Stimulated activated CD4-positive, alpha-beta T cell treated with anti-CD3 and anti-CD28 coated beads, Interleukin-4, amount 100 ng/mL, for 4 hours (primary cell): ENCODE results near the gene RARRES2.
"Not testable (repeated sequence)": the region's sequence is repeated elsewhere in the genome, so short reads cannot be mapped to it uniquely, and the experiment has no call there.

ENCODE experiments used
- DNase-seq, 2 experiments: peaks; one replicate each; pipeline ENCODE4 v3.0.0-alpha.2; 2020

Gene RARRES2

DNA sequence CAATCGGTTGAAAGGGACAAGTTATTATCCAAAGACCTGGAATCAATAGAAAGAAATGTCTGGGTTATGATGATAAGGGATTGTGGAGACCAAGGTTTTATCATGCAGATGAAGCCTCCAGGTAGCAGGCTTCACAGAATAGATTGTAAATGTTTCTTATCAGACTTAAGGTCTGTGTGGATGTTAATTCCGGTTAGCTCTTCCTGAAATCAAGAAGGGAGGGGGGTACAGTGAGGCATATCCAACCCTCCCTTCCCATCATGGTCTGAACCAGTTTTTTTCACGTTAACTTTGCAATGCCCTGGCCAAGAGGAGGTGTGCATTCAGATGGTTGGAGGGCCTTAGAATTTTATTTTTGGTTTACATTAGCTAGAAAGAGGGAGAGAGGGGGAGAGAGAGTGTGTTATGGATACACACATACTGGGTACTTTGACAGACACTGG lies 28.0 kb downstream of the RARRES2 start:
- no peak for DNase-seq

GRCh38 chr7:150312649-150313366 lies 28.6 kb downstream of the RARRES2 start:
- not testable (repeated sequence) for DNase-seq

DNA sequence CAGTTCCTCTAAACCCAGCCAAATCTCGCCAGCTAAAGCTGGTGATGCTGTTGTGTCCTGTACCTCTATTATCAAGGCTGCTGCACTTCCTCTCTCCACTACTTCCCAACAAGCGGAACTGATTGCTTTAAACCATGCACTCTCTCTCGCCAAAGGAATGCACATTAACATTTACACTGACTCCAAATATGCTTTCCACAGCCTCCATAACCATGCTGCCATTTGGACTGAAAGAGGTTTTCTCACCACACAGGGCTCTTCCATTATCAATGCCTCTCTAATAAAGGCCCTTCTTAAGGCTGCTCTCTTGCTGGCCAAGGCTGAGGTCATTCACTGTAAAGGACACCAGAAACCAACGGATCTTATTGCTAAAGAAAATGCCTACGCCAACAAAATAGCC lies 29.7 kb downstream of the RARRES2 start:
- no peak for DNase-seq

DNA sequence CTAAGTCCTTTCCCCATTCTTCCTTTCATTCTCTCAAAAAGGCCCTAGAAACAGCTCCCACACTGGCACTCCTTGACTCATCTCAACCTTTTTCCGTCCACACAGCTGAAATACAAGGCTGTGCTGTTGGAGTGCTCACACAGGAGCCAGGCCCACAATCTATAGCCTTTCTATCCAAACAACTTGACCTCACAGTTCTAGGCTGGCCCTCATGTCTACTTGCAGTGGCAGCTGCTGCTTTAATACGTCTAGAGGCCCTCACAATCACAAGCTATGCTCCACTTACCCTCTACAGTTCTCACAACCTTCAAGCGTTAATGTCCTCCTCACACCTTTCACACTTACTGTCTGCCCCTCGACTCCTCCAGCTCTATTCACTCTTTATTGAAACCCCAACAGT lies 30.3 kb downstream of the RARRES2 start:
- DNase-seq = no peak

- no peak for DNase-seq
Measured at GRCh38 chr7:150308575-150308974, 32.9 kb downstream of the RARRES2 start.

GRCh38 chr7:150307904-150308303 lies 33.5 kb downstream of the RARRES2 start:
- no peak for DNase-seq

GRCh38 chr7:150307129-150307528 lies 34.3 kb downstream of the RARRES2 start:
- no peak for DNase-seq

DNA sequence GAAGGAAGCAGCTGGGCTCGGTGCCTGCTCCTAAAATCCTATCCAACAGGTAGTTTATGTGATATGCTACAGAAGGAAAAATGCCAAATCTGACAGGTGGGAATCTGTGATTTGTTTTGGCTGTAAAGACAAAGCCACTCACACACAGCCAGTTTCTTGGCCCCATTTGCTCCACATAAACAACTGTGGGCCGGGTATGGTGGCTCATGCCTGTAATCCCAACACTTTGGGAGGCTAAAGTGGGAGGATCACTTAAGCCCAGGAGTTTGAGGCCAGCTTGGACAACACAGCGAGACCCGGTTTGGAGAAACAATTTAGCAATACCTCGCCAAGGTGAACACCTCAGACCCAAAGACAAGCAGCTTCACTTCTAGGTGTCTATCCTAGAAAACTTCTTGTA lies 35.1 kb downstream of the RARRES2 start:
- not testable (repeated sequence) for DNase-seq

- not testable (repeated sequence) for DNase-seq
Measured at GRCh38 chr7:150305903-150306284, 35.5 kb downstream of the RARRES2 start.

GRCh38 chr7:150305259-150305902 lies 36.0 kb downstream of the RARRES2 start:
- not testable (repeated sequence) for DNase-seq

DNA sequence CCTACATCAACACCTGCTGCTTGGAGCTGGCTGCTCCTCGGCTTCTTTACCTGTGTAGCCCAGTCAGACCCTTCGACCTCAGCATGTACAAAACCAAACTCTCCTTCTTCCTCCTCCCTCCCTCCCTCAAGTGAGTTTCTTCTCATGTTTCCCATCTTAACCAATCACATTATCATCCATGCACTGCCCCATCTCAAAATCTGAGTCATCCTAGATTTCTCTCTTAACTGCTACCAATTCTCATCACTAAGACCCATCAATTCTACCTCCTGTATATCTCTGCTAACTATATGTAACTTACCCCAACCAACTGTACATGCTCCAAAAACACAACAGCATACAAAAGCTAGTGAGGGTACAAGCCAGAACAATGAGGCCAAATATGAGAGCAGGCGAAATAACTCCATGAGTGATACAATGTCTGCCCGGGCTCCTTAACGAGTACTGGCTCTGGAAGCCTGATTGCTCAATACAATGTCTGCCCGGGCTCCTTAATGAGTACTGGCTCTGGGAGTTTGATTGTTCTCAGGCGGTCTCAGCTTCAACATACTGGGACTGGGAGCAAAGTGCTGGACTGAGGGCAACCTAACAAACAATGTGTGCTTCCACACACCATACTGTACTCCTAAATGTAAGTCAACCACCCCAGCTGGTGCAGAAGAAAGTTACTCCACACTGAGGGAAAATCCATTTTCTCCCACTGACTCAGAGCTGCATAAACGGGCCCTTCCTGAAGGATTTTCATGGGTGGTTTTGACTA lies 36.8 kb downstream of the RARRES2 start:
- DNase-seq = not testable (repeated sequence)

DNA sequence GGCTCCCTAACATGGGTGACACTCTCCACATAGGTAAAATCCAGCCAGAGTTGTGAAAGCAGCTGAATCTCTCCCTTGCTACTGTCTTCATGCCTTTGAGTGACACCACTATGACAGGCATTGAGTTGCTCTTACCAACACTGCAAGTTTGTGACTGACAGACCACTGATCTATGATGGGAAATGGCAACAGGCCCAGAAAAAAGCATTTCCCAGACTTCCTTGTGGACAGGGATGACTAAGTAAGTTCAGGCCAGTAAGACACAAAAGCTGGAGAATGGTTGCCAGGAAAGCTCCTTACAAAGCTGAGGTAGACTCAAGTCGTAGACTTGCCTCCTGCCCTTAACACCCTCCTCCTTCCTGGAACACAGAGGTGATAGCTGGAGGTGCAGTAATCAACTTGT lies 38.5 kb downstream of the RARRES2 start:
- not testable (repeated sequence) for DNase-seq

- DNase-seq = not testable (repeated sequence)
Measured at GRCh38 chr7:150297978-150298377, 43.5 kb downstream of the RARRES2 start.

- DNase-seq = not testable (repeated sequence)
Measured at GRCh38 chr7:150296802-150297201, 44.6 kb downstream of the RARRES2 start.

DNA sequence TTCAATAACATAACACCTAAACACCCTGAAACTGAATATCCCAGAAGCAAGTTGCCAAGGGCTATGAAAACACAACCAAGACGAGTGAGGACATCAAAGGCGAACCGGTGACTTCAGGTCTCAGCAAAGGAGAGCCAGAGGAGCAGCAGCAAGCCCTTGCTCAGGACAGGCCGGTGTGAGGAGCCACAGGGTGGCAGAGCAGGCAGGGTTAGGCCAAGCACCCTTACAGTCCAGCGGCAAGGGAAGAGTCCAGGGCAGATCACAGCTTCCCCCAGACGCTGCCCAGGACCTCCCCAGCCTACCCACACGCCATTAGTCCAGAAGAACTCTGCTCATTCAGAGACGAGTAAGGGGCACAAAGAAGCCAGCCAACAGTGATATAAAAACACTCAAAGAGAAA lies 45.8 kb downstream of the RARRES2 start:
- DNase-seq = not testable (repeated sequence)

DNA sequence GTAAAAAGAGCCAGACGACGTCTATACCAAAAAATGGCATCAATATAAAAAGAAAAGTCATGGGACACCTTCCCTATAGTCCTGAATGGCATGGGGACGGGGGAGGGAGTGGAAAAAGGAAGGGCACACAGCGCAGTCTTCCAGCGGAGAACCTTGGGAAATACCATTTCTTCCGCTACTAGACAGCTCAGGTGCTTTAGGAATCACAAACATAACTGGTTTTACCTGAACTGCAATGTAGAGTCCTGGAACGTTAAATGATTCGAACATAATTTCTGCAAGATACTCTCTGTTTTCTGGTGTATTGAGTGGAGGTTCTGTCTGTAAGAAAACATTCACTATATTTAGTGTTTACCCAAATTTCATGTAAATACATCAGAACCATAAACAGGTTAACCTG lies 46.4 kb downstream of the RARRES2 start:
- not testable (repeated sequence) for DNase-seq

GRCh38 chr7:150290317-150290716 lies 51.1 kb downstream of the RARRES2 start:
- DNase-seq = not testable (repeated sequence)

- not testable (repeated sequence) for DNase-seq
Measured at GRCh38 chr7:150288816-150289215, 52.6 kb downstream of the RARRES2 start.
